ENCODE measurements around the gene FADS3.

DNA sequence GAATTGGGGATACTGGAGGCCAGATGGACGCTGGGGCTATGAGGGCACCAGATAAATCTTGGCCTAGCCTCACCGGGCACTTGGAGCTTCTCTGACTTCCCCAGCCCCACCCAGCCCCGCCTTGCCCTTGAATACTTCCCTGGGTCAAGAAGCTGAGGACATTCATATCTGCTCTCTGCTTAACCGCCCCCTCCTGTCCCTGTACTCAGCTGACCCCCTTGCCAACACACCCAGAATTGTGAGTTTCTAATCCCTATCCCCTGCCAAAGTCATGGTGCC is 22.0 kb downstream of the FADS3 start:
- TF ChIP-seq, protein P1, sequence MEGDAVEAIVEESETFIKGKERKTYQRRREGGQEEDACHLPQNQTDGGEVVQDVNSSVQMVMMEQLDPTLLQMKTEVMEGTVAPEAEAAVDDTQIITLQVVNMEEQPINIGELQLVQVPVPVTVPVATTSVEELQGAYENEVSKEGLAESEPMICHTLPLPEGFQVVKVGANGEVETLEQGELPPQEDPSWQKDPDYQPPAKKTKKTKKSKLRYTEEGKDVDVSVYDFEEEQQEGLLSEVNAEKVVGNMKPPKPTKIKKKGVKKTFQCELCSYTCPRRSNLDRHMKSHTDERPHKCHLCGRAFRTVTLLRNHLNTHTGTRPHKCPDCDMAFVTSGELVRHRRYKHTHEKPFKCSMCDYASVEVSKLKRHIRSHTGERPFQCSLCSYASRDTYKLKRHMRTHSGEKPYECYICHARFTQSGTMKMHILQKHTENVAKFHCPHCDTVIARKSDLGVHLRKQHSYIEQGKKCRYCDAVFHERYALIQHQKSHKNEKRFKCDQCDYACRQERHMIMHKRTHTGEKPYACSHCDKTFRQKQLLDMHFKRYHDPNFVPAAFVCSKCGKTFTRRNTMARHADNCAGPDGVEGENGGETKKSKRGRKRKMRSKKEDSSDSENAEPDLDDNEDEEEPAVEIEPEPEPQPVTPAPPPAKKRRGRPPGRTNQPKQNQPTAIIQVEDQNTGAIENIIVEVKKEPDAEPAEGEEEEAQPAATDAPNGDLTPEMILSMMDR (IDR thresholded peaks at IDR 0.05): no peak
- TF ChIP-seq POLR2A (IDR thresholded peaks at IDR 0.05): no peak

All from Peyer's patch (tissue), 4 donors.